ENCODE measurements around the gene GPD1.

- TF ChIP-seq POLR2A (IDR thresholded peaks at IDR 0.05) (no peak), CTCF (IDR thresholded peaks at IDR 0.05 in 8 of 11, conservative IDR thresholded peaks at IDR 0.05 in 3 of 11) (no peak), POLR2AphosphoS5 (IDR thresholded peaks at IDR 0.05) (no peak)
These were observed 2.2 kb downstream of the GPD1 start for GRCh38 chr12:50105913-50106450.

Measured in spleen (tissue), 7 donors.